Suppressor macrophage treated with lipopolysaccharide for 1 hour (primary cell): Measurements from ENCODE around the gene GIMAP1.
"Not testable (repeated sequence)": the region's sequence is repeated elsewhere in the genome, so short reads cannot be mapped to it uniquely, and the experiment has no call there.

ENCODE experiments used
- DNase-seq, 3 donors: peaks; one replicate each; pipeline ENCODE4 v3.0.0-alpha.2; 2020 to 2022

Gene GIMAP1

DNA sequence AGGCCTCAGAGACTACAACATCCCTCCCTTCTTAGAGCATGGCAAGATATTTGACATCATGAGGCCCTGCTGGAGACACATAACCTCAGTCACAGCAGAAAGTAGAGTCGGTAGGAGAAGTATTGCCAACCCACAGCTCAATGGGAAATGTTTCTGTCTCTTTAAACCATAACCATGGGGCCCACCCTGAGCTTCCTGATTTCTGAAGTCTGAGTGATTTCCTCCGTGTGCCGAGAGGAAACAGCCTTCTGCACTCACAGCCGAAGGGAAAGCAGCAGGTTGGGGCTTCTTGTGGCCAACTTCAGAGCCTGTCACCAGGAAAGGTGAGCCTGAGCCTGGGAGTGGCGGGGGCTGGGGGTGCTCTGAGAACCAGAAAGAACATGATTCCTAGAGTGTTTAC, at the start of gene GIMAP1:
Gene GIMAP1 (plus strand): TSS at position 246 of the 400 bp plus-strand sequence. CDS start 2,435 bp downstream, outside the sequence.
- peak; percentile 72 to 74 (median 73) for DNase-seq

DNA sequence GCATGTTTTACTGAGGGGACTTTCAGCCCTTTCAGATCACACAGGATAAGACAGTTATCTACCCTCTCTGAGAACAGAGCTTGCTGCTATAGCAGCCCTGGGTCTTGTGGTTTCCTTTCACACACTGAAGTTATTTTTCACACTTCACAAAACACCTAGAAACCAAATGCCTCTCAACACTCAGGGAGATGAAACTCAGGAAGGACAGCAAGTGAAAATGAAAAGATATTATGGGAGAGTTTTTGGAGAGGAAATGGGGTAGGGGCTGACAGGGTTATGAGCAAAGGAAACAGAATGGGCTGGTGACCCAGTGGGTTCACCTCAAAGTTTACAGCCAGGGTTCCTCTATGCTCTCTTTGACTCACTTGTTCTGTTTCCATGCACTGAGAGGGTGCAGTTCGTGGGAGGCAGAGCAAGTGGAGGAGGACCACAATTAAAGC, 47.9 kb upstream of the GIMAP1 start:
- DNase-seq, result no peak

DNA sequence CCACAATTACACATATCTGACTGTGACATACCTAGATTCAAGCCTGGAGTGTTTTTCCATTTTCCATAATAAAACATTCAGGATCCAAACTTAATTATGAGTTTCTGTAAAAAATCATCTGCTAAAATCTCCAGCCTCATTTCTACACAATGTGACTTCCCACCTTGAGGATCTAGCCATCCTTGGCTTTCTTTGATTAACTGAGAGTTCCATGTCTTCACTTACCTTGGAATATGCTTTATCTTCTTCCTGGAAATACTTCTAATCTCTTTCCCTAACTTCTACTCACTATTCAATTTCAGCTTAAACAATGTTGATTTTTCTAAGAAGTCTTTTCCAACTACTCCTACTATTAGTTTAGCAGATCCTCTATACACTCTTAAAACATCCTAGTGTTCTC, 47.4 kb upstream of the GIMAP1 start:
- no peak for DNase-seq

DNA sequence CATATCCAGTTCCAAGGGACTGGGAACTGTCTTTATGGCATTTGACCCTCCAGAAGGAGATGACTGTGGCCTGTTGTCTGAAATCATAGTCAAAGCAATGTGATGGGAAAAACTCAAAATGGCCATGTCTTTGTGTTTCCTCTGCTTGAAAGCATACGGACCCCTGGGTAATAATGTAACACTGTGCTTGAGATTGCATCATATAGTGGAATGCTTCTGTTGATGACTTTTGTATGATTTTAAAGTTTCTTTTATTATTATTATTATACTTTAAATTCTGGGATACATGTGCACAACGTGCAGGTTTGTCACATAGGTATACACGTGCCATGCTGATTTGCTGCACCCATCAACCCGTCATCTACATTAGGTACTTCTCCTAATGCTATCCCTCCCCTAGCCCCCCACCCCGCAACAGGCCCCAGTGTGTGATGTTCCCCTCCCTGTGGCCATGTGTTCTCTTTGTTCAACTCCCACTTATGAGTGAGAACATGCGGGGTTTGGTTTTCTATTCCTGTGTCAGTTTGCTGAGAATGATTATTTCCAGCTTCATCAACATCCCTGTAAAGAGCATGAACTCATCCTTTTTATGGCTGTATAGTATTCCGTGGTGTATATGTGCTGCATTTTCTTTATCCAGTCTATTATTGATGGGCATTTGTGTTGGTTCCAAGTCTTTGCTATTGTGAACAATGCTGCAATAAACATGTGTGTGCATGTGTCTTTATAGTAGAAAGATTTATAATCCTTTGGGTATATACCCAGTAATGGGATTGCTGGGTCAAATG, 44.4 kb upstream of the GIMAP1 start:
- not testable (repeated sequence) for DNase-seq

DNA sequence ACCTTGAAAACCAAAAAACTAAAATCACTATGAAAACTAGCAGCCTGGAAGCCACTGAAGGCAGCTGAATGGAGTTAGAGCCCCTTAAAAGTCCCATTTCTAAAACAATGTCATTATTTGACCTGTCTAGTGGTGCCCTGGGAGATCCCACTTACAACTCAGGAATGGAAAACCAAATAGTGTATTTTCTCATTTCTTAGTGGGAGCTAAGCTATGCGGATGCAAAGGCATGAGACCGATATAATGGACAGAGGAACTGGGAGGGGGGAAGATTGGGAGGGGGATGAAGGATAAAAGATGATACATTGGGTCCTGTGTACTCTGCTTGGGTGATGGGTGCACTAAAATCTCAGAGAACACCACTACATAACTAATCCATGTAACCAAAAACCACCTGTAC, 40.7 kb upstream of the GIMAP1 start:
- DNase-seq, result no peak

DNA sequence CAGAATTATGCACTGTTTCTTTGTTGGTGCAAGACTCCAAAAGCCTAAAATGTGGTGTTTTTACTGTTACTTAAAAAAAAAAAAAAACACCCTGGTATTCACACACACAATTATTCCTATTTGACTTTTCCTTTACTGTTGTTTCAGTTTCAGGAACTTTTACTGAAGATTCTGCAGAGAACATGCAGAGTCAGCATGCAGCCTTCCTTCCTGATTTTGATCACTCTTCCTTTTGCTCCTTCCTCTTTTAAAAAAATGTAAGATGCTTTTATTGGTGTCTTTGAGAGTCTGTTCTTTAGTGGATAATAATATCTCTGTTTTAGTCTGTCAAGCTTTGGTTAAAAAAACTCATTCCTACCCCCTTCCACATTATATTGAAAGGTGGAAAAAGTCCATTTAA, 40.1 kb upstream of the GIMAP1 start:
- DNase-seq, result peak; percentile 40 to 73 (median 65)

DNA sequence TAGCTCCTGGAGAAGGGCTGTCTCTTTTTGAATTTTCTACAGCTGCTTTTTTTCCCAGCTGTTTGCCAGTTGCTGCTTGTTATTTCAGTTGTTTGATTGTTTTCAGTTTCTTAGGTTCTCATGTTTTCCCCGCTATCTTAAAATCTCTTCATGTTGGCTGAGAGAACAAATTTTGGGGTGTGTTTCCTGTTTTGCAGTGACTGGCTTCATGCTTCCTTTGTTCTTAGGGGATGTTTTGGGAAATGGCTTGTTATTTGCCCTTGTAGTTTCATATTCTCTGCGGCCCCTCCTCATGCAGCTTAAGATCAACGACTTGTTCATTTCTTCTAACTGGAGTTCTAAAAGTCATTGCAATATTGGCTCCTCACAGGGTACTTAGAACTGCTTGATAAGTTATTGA, 39.6 kb upstream of the GIMAP1 start:
- not testable (repeated sequence) for DNase-seq

DNA sequence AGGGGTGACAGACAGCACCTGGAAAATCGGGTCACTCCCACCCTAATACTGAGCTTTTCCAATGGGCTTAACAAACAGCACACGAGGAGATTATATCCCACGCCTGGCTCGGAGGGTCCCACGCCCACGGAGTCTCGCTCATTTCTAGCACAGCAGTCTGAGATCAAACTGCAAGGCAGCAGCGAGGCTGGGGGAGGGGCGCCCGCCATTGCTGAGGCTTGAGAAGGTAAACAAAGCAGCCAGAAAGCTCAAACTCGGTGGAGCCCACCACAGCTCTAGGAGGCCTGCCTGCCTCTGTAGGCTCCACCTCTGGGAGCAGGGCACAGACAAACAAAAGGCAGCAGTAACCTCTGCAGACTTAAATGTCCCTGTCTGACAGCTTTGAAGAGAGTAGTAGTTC, 37.8 kb upstream of the GIMAP1 start:
- not testable (repeated sequence) for DNase-seq

DNA sequence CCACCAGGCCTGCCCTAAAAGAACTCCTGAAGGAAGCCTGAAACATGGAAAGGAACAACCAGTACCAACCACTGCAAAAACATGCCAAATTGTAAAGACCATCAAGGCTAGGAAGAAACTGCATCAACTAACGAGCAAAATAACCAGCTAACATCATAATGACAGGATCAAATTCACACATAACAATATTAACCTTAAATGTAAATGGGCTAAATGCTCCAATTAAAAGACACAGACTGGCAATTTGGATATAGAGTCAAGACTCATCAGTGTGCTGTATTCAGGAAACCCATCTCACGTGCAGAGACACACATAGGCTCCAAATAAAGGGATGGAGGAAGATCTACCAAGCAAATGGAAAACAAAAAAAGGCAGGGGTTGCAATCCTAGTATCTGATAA, 36.0 kb upstream of the GIMAP1 start:
- not testable (repeated sequence) for DNase-seq

DNA sequence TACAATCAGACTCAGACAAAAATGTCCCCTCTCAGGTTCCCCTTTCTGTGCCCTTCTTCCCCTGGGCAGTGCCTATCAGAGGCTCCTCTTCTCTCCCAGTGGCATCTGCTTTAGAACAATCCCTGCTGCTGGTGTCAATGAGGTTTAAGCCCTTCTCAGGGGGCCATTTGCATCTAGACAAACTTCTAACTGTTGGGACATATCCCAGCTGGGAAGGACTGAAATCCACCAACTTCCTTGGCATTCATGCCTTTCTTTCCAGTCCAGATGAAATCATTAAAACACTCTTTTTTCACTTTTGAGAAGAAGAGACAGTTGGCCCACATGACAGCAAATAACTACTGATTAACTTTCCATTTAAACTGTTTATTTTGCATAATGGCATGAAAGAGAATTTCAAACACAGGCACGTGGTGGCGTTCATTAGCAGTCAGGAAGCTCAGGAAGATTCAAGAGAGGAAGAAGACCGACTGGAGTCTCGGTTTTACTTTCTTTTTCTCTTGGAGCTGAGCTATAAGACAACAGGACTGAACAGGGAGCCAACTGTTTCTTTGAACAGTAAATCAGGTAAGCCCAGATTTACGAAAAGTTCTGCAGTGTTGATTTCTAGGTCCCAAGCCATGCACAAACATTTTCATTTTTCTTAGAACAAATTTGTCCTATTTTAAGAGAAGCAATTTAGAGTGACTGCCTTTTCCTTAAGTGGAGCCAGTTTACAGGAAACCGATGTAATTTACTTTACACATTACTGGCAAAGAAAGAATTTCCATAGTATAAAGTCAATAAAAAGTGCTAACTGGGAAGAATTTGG, 31.0 kb upstream of the GIMAP1 start, which contains the start of gene GIMAP2:
Gene GIMAP2 (plus strand): TSS at position 488 of the 811 bp plus-strand sequence. CDS start 1,354 bp downstream, outside the sequence.
- DNase-seq, result peak; percentile 71 to 79 (median 74)

DNA sequence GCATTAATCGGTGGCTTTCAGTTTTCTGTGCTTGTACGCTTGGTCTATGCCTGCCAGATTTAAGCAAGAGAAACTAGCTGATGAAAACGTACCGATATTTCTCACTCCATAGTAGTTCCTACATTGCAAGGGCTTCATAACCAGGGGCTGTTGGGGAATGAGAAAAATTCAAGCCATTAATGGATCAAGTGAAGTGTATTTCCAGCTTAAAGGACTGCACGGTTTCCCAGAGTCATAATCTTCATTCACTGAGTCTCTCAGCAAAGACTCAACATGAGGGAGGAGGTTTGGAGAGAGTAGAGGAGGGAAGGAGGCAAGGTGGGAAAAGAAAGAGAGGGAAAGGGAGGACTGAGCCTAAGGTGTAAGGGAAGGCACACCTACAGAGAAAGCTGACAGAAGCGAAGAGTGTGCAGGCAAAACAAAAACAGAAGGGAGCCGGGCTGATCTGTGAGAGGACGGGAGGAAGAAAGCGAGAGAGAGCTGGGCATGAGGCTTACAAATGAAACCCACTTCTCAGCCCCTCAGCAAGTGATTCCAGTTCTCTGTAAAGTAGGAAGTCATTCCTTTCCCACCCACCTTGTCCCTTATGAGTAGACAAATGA, 30.3 kb upstream of the GIMAP1 start:
- peak; percentile 29 to 45 (median 32) for DNase-seq

DNA sequence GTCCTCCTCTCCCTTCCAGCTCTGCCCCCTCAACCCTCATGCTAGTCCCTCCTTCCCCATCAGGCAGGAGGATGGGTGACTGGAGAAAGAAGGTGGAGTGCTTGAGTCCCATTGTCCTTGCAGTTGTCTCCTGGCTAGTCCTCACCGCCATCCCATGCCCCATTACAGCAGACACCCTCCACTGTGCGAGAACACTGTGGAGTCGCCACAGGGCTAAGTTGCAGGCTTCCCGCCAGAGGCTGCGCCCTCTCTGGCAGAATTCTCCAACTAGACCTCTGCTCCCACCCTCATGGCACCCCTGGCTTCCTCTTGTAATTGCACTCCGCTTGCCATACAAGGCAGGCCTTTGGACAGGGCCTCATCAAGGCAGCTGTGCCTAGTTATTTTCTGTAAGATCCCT, 27.8 kb upstream of the GIMAP1 start:
- no peak for DNase-seq

DNA sequence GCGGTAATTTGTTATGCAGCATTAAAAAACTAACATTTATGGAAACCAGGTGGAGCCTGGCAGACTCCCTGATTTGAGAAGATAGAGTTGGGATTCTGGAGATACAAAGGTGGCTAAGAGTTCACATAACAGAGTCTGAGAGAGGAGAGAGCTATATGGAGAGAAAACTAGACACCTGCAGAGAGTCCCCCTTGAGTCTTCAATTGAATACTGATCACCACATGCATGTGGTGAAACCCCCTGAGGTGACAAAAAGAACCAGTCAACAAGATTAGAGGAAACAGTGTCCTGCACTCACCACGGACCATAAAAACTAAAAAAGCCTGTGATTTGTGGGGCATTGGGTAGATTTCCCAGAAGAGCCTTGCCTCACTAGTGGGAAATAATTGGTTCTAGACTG, 20.8 kb upstream of the GIMAP1 start:
- DNase-seq, result no peak

DNA sequence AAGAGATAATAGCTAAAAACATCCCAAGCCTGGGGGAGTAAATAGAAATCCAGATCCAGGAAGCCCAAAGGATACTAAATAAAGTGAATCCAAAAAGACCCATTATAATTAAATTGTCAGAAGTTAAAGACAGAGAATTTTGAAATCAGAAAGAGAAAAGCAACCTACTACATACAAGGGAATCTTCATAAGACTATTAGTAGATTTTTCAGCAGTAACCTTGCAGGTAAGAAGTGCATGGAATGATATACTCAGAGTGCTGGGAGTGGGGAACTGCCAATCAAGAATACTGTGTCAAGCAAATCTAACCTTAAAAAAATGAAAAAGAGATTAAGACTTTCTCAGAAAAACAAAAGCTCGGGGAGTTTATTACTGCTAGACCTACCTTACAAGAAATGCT, 13.2 kb upstream of the GIMAP1 start:
- DNase-seq, result no peak

DNA sequence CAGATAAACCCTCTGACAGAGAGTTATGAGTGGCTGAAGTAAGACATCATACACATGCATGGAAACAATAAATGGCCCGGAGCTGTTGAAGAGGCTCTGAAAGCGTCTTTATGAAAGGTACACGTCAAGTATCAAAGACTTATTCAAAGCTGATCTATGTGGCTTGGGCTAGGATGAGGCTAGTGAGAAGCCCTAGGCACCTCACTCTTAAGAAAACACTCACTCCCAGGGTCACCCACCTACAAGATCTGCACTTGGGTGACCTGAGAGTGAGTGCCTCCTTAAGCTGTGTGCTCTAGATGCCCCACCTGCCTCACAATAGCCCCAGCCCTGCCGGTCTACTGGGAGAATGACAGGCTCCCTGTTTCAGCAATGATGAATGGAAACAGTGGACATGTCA, 1.1 kb upstream of the GIMAP1 start:
- peak in 1 of 3 donors; percentile 16 for DNase-seq

DNA sequence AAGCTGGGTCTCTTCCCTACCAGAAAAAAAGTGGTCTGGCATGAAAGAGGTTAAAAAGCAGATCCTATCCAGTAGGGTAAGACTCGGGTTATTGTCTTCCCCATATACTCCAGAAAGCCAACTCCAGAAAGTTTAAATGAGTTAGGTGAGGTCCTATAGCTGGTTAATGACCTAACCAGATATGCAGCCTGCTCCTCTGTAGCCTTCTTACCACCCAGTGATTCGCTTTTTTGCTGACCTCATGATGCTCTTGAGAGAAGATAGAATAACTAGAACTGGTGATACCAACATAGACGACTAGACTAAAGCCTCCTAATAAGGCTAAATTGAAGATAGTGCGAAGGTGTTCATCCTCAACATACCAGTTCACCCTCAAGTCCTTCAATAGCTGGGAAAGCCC, 675 bp upstream of the GIMAP1 start:
- peak in 2 of 3 donors; percentile 12 to 18 for DNase-seq

DNA sequence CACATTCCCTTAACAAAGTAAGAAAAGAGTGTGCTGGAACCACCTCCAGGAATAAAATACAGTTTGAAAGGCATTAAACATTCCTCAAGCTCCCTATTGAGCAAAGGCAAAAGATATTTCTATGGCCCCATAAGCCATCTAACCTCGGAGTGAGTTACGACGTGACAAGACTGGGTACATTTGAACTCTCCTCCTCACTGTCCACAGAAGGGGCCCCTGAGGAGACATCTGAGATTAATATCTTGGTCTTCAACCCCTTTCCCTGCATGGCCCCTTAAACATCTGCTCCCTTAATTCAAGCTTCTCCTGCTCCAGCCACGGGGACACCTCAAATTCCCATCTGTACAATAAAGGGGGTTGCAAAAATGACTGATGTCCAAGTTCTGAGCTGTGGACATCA, 526 bp downstream of the GIMAP1 start:
- peak in 1 of 3 donors; percentile 17 for DNase-seq

DNA sequence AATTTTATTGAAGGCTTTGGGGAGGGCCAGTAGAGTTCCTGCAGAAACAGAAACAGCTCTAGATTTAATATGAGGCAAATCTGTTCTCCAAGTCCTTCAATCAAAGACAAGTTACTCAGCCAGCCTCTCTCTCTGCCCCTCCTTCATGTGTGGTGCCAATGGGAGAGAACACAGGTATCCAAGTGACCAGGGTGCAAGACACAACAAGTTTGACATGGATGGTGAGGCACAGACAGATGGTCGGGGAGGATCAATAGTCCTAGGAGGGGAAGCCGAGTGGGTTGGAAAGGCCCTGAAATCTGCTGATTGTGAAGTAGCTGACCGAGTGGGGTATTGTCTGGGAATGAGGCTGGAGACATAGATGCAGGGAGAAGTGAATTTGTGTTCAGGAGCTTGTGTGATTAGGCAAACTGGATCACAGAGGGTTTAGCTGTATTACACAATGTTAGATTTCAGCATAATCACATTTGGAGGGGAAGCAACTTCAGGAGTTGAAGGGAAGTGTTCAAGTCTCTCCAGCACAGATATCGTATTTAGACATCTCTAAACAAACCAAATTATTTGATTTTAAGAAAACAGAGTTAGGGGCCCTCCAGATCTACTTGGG, 1.5 kb downstream of the GIMAP1 start:
- peak; percentile 35 to 69 (median 65) for DNase-seq

DNA sequence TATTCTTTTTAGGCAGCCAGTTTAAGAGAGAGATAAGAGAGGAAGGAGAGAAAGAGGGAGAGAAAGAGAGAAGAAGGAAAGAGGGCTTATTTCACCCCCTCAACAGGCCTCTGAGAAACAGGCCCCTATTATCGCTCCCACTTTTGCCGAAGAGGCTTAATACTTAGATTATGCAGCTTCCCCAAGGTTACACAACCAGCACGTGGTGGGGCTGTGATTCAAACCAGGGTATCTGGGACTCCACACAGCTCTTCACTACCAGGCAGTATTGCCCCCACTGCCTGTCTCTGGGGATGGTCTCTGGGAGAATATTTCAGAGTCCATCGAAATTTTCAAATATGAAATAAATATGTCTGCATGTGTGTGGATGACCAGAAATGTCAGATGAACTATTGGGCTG, 3.0 kb downstream of the GIMAP1 start:
- peak; percentile 56 to 66 (median 56) for DNase-seq

DNA sequence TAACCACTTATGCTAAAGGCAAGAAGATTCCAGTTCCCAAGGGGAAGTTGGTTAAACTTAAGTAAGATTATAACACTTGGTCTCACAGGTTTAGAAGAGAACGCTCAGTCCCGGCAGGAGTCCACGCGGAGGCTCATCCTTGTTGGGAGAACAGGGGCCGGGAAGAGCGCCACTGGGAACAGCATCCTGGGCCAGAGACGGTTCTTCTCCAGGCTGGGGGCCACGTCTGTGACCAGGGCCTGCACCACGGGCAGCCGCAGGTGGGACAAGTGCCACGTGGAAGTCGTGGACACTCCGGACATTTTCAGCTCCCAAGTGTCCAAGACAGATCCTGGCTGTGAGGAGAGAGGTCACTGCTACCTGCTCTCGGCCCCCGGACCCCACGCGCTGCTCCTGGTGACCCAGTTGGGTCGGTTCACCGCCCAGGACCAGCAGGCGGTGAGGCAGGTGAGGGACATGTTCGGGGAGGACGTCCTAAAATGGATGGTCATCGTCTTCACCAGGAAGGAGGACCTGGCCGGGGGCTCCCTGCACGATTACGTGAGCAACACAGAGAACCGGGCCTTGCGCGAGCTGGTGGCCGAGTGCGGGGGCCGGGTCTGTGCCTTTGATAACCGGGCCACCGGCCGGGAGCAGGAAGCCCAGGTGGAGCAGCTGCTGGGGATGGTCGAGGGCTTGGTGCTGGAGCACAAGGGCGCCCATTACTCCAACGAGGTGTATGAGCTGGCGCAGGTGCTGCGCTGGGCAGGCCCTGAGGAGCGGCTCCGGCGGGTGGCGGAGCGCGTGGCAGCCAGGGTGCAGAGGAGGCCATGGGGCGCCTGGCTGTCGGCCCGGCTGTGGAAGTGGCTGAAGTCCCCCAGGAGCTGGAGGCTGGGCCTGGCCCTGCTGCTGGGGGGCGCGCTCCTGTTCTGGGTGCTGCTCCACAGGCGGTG, 3.8 kb downstream of the GIMAP1 start:
- DNase-seq, result no peak

DNA sequence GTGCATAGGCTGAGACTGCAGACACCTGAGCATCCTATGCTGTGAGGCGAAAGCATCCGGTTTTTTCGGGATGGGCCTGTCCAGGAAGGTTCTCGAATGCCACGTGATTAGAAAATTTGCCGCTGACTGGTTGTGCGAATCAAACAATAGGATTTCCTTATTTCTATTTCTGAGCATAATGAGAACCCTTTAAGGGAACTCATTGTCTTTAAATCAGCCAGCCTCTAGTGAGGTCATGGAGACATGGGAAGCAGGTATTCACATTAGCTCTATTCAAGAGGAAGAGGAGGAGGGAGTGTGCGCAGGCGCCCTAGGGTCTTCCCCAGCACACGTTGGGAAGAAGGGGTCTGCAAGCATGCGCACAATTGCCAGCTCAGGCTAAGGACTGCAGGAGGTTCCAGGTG, 5.6 kb downstream of the GIMAP1 start:
- no peak for DNase-seq

DNA sequence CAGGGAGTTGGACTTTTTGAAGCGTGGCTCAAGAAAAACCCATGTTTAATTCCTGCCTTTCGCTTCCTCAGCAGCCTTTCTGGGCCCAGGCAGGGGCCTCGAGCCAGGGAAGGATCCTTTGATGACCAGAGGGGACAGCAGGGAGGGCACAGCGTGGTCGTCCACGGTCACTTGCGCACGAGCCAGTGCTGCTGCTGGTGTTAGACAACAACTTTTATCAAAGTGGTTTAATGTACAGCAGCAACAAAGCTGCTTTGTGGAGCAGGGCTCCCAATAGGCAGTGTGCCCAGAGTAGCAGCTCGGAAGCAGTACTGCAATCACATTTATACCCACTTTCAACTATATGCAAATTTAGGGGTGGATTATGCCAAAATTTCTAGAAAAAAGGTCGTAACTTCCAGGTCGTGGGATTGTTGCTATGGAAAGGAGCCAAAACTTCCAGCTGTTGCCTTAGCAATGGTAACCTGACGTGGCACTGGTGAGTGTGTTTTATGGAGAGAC, 6.1 kb downstream of the GIMAP1 start:
- no peak for DNase-seq
